IMR-90 (cell line): ENCODE data around the gene NFIA. TPM values are rescaled to one million over a fixed set of nuclear protein-coding genes. Genes with fewer than 3 reads are reported as not detected.

Experiments used
- ATAC-seq: fragments of 200-7000 bp; cut with Tn5 transposase; 2 replicates; pipeline ENCODE4 v1.9.1; 2020; ENCODE audit warnings: low read depth, mild to moderate bottlenecking, moderate library complexity
- BruUV-seq: library from RNA; stranded (reverse); fragments of 400-500 nt; replicated peaks from 2 replicates; lab custom pipeline; 2021; lab: Mats Ljungman, UMichigan
- CTCF ChIA-PET: fragments of 300-600 bp; formaldehyde crosslinking; extraction: SDS; loops from one replicate; lab custom pipeline; 2021; ENCODE audit warnings: antibody characterized with exemption; lab: Yijun Ruan, JAX
- POLR2A ChIA-PET: fragments of 300-600 bp; sonication (Branson Sonifier 250); formaldehyde crosslinking; loops from one replicate; lab custom pipeline; 2022; ENCODE audit warnings: antibody characterized with exemption; ENCODE audit not compliant: unreplicated experiment; lab: Charles Lee
- DNase-seq: peaks from one replicate; pipeline ENCODE4 v3.0.0; 2013
- H2AFZ ChIP-seq: replicated peaks from 2 replicates; pipeline ENCODE3; 2013; ENCODE audit warnings: low read length, mild to moderate bottlenecking; ENCODE audit not compliant: poor library complexity
- H2AK5ac ChIP-seq: 2 replicates; pipeline ENCODE4 v1.6.1; 2013; ENCODE audit warnings: low read depth, low read length, inconsistent platforms
- H2AK9ac ChIP-seq: replicated peaks from 2 replicates; pipeline ENCODE3; 2013; ENCODE audit warnings: mild to moderate bottlenecking, low read depth, low read length, moderate library complexity; ENCODE audit not compliant: poor library complexity
- H2BK120ac ChIP-seq: 2 replicates; pipeline ENCODE4 v1.6.1; 2013; ENCODE audit warnings: low read depth, low read length, inconsistent platforms
- H2BK15ac ChIP-seq: 3 replicates; pipeline ENCODE4 v1.6.1; 2013; ENCODE audit warnings: low read depth, low read length, inconsistent platforms
- H2BK20ac ChIP-seq: 2 replicates; pipeline ENCODE4 v1.6.1; 2013; ENCODE audit warnings: low read depth, mild to moderate bottlenecking, inconsistent platforms, low read length, moderate library complexity
- H2BK5ac ChIP-seq: 2 replicates; pipeline ENCODE4 v1.6.1; 2013; ENCODE audit warnings: mild to moderate bottlenecking, low read depth, low read length, inconsistent platforms; ENCODE audit not compliant: poor library complexity, severe bottlenecking
- H3K14ac ChIP-seq: replicated peaks from 2 replicates; pipeline ENCODE4 v1.6.1; 2013; ENCODE audit warnings: low read depth, low read length, inconsistent platforms
- H3K18ac ChIP-seq: 2 replicates; pipeline ENCODE4 v1.6.1; 2013; ENCODE audit warnings: low read depth, low read length, control low read depth
- H3K23ac ChIP-seq: 2 replicates; pipeline ENCODE4 v1.6.1; 2013; ENCODE audit warnings: low read depth, low read length, inconsistent platforms
- H3K27ac ChIP-seq: 2 replicates; pipeline ENCODE4 v1.5.1; 2013; ENCODE audit warnings: mild to moderate bottlenecking, control low read depth, low read length; ENCODE audit not compliant: insufficient read depth
- H3K27me3 ChIP-seq: 2 replicates; pipeline ENCODE4 v1.6.1; 2013; ENCODE audit warnings: low read length; ENCODE audit not compliant: control insufficient read depth, insufficient read depth
- H3K36me3 ChIP-seq: 2 replicates; pipeline ENCODE4 v1.6.1; 2013; ENCODE audit warnings: low read length, mixed read lengths; ENCODE audit not compliant: control insufficient read depth, insufficient read depth
- H3K4ac ChIP-seq: 2 replicates; pipeline ENCODE4 v1.6.1; 2013; ENCODE audit warnings: low read depth, low read length, inconsistent platforms
- H3K4me1 ChIP-seq: 2 replicates; pipeline ENCODE4 v1.6.1; 2013; ENCODE audit warnings: low read length, mixed read lengths; ENCODE audit not compliant: control insufficient read depth, insufficient read depth
- H3K4me2 ChIP-seq: 2 replicates; pipeline ENCODE4 v1.6.1; 2013; ENCODE audit warnings: low read depth, mild to moderate bottlenecking, control low read depth, low read length, moderate library complexity
- H3K4me3 ChIP-seq: 2 replicates; pipeline ENCODE4 v1.5.1; 2013; ENCODE audit warnings: low read depth, mild to moderate bottlenecking, control low read depth, low read length, moderate library complexity; ENCODE audit not compliant: insufficient read depth
- H3K56ac ChIP-seq: 2 replicates; pipeline ENCODE4 v1.6.1; 2013; ENCODE audit warnings: low read length, inconsistent platforms; ENCODE audit not compliant: insufficient read depth; ENCODE audit errors: extremely low read depth
- H3K79me1 ChIP-seq, 2 experiments: 2 replicates each; pipeline ENCODE4 v1.6.1; 2013; ENCODE audit warnings: low read length in 2 of 2, inconsistent platforms in 1 of 2, low read depth in 1 of 2
- H3K9ac ChIP-seq: 2 replicates; pipeline ENCODE4 v1.6.1; 2013; ENCODE audit warnings: low read depth, low read length, control low read depth
- H3K9me1 ChIP-seq: 2 replicates; pipeline ENCODE4 v1.6.1; 2013; ENCODE audit warnings: low read length, inconsistent platforms; ENCODE audit not compliant: insufficient read depth
- H3K9me3 ChIP-seq: 2 replicates; pipeline ENCODE4 v1.6.1; 2013; ENCODE audit warnings: low read length; ENCODE audit not compliant: control insufficient read depth, insufficient read depth
- H4K20me1 ChIP-seq: 2 replicates; pipeline ENCODE4 v1.6.1; 2013; ENCODE audit warnings: low read length, inconsistent platforms; ENCODE audit not compliant: insufficient read depth
- H4K5ac ChIP-seq: 2 replicates; pipeline ENCODE4 v1.6.1; 2013; ENCODE audit warnings: mild to moderate bottlenecking, low read depth, low read length, control low read depth
- H4K8ac ChIP-seq, 2 experiments: 2 replicates each; pipeline ENCODE4 v1.6.1; 2013; ENCODE audit warnings: low read depth in 2 of 2, low read length in 2 of 2, control low read depth in 1 of 2, inconsistent platforms in 1 of 2
- H4K91ac ChIP-seq: 2 replicates; pipeline ENCODE4 v1.6.1; 2013; ENCODE audit warnings: low read depth, low read length, inconsistent platforms; ENCODE audit not compliant: insufficient read depth
- CEBPB ChIP-seq: IDR thresholded peaks from 2 replicates; pipeline ENCODE4 v1.6.1; 2012; ENCODE audit warnings: low read depth, low read length, improper control_type of control experiment
- CHD1 ChIP-seq: IDR thresholded peaks from 2 replicates; pipeline ENCODE4 v1.6.1; 2012; ENCODE audit warnings: low read depth, low read length, improper control_type of control experiment
- FOS ChIP-seq: fragments of 150-350 bp; IDR thresholded peaks from 2 replicates; pipeline ENCODE4 v1.6.1; 2016; ENCODE audit warnings: low read depth, low read length
- MAFK ChIP-seq: IDR thresholded peaks from 2 replicates; pipeline ENCODE4 v1.6.1; 2012; ENCODE audit warnings: low read depth, low read length, improper control_type of control experiment
- MAZ ChIP-seq: IDR thresholded peaks from 2 replicates; pipeline ENCODE4 v1.6.1; 2012; ENCODE audit warnings: low read depth, mild to moderate bottlenecking, low read length, improper control_type of control experiment, moderate library complexity, borderline replicate concordance
- NFE2L2 ChIP-seq: fragments of 150-350 bp; IDR thresholded peaks from 2 replicates; pipeline ENCODE4 v1.6.1; 2016; ENCODE audit warnings: low read depth, mild to moderate bottlenecking, low read length
- RAD21 ChIP-seq: IDR thresholded peaks from 2 replicates; pipeline ENCODE4 v1.6.1; 2012; ENCODE audit warnings: low read length, improper control_type of control experiment
- SMC3 ChIP-seq: fragments of 150-350 bp; IDR thresholded peaks from 2 replicates; pipeline ENCODE4 v1.6.1; 2016; ENCODE audit warnings: low read depth, mild to moderate bottlenecking, antibody characterized with exemption, low read length, moderate library complexity
- WGBS, 2 experiments: methylation state at CpG; one replicate each; pipeline versions ENCODE4 v1.1.5 to v1.1.7; 2013; ENCODE audit warnings: missing lambda C conversion rate in 2 of 2; ENCODE audit not compliant: insufficient read length in 1 of 2; ENCODE audit errors: extremely low coverage in 2 of 2; 5-methylcytosine and 5-hydroxymethylcytosine counted together
- dilution Hi-C: fragments of 300-500 bp; cut with HindIII; formaldehyde crosslinking; loops from one replicate; pipeline ENCODE4 v1.14.3; 2018; ENCODE audit warnings: low sequenced_read_pairs; ENCODE audit not compliant: unreplicated experiment
- in situ Hi-C: fragments of 300-500 bp; cut with MboI; formaldehyde crosslinking; loops from 3 replicates; pipeline ENCODE4 v1.14.3; 2019; ENCODE audit warnings: low sequenced_read_pairs, inconsistent platforms, mixed read lengths
- intact Hi-C: fragments of 100-400 bp; cut with micrococcal nuclease; formaldehyde crosslinking; loops from 2 replicates; pipeline ENCODE4 v1.10.0; 2022
- polyA plus RNA-seq, 3 experiments: library from polyadenylated mRNA; depleted of rRNA; stranded (reverse); fragments of >200 nt; gene quantifications; 2 replicates each; pipeline ENCODE4 v1.2.3, GENCODE V29; 2012; ENCODE audit warnings: low replicate concordance in 1 of 3
- total RNA-seq: library from RNA; depleted of rRNA; stranded (reverse); fragments of >200 nt; gene quantifications from 2 replicates; pipeline ENCODE4 v1.2.3, GENCODE V29; 2012
- TF ChIP-seq, protein P1 (sequence below): conservative IDR thresholded peaks from 2 replicates; pipeline ENCODE4 v1.5.1; 2012; ENCODE audit warnings: mild to moderate bottlenecking, low read depth, low read length, improper control_type of control experiment
- TF ChIP-seq, protein P2 (sequence below): fragments of 150-350 bp; IDR thresholded peaks from 2 replicates; pipeline ENCODE4 v1.6.1; 2016; ENCODE audit warnings: low read depth, mild to moderate bottlenecking, low read length, moderate library complexity, borderline replicate concordance

Gene NFIA
- total and polyA plus RNA-seq, 2 of the 4 experiments (the other 2 are of a cell fraction), result 1.6 to 2.2 TPM

DNA sequence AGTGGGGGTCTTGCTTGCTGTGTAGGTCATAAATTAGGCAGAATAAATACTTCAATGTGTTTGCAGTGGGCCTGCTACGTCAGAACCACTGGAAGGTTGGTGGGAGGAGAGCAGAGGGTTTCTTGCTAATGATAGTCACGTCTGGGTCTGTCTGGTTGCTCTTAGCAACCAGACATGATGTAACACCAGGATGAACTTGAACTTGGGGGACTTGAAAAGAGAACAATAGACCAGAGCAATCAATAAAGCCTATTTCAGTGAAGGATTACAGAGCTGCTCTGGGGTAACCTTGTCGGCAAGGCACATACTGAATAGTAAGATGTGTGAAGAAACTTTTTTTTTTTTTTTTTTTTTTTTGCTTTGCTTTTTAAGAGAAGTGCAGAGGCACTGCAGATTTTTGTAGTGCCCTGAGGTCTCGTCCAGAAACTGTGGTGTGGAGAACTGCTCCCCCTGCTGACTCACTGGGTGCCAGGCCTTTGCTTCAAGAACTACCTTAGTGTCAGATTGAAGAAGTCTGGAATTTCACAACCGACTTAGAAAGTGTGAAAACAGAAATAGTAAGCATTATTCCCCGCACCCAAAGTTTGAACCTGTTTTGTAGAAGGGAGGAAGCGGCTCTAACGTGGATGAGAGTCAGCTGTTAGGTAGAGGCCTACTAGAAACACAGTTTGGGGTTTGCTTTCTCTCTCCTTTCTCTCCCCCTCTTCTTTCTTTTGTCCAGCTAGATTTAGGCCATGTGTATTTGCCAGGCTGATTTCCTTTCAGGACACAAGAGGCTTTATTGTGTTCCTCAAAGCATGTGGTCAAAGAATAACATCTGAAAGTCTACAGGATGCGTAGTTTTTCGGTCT lies 371.0 kb downstream of the NFIA start (continued):
- TF ChIP-seq, protein P1, sequence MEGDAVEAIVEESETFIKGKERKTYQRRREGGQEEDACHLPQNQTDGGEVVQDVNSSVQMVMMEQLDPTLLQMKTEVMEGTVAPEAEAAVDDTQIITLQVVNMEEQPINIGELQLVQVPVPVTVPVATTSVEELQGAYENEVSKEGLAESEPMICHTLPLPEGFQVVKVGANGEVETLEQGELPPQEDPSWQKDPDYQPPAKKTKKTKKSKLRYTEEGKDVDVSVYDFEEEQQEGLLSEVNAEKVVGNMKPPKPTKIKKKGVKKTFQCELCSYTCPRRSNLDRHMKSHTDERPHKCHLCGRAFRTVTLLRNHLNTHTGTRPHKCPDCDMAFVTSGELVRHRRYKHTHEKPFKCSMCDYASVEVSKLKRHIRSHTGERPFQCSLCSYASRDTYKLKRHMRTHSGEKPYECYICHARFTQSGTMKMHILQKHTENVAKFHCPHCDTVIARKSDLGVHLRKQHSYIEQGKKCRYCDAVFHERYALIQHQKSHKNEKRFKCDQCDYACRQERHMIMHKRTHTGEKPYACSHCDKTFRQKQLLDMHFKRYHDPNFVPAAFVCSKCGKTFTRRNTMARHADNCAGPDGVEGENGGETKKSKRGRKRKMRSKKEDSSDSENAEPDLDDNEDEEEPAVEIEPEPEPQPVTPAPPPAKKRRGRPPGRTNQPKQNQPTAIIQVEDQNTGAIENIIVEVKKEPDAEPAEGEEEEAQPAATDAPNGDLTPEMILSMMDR, result peak; percentile 90

DNA sequence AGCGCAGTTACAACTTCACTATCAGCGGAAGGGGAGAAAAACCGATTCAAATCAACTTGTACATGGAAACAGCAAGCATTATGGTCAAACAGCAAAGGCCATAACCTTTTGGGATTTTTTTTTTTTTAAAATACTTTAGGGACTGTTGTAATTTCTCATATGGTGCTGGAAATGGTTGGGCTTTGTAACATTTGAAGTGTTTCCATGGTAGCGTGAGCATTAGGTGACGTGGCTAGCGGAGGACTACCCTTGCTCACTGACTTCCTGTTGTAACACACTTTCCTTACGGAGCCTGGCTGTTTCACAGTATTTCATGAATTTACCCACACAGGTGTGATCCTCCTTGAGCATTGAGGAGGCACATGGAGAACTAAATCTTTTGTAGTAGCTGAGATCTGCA lies 373.0 kb downstream of the NFIA start:
- in situ Hi-C loops, result loop anchor here (10.0 kb wide), 1 partner anchor 481 kb away; no protein-coding TSS in a partner anchor
- no peaks in the 10 kb centered on the region for H3K36me3 ChIP-seq
- BruUV-seq, result no TSS peak

More for the DNA sequence above, 373.0 kb downstream of the NFIA start:
- Histone ChIP-seq H3K79me1 (no peaks in the 10 kb centered on the region), H2BK15ac (no peak overlapping the region), H3K27ac (no peak overlapping the region), H3K27me3 (no peaks in the 10 kb centered on the region; the same call in 1 of the 2 replicates), H4K8ac (no peak overlapping the region), H4K91ac (no peak overlapping the region), H4K5ac (no peak overlapping the region), H4K20me1 (no peaks in the 10 kb centered on the region), H3K56ac (no peak overlapping the region), H2BK20ac (no peak overlapping the region), H3K14ac (no peak overlapping the region), H2AK9ac (no peak overlapping the region), H2AK5ac (no peak overlapping the region), H2BK5ac (no peak overlapping the region), H3K4ac (no peak overlapping the region), H3K9ac (no peak overlapping the region), H3K4me2 (no peak overlapping the region), H3K18ac (no peak overlapping the region), H3K4me1 (peaks cover 2% of the 10 kb centered on the region; the same call in 1 of the 2 replicates), H3K9me3 (no peaks in the 10 kb centered on the region), H3K4me3 (no peak overlapping the region), H2BK120ac (no peak overlapping the region), H3K9me1 (no peaks in the 10 kb centered on the region), H3K23ac (no peak overlapping the region), H2AFZ (no peak overlapping the region)
- intact Hi-C loops, result no loop called here
- dilution Hi-C loops, result no loop called here
- no peak for ATAC-seq
- WGBS, 2 experiments, result no CpG with 5 or more reads among the region's 7 CpGs
- CTCF ChIA-PET, result no interaction called here
- no peak for TF ChIP-seq CHD1
- no peak for TF ChIP-seq CEBPB
- TF ChIP-seq, protein P2, sequence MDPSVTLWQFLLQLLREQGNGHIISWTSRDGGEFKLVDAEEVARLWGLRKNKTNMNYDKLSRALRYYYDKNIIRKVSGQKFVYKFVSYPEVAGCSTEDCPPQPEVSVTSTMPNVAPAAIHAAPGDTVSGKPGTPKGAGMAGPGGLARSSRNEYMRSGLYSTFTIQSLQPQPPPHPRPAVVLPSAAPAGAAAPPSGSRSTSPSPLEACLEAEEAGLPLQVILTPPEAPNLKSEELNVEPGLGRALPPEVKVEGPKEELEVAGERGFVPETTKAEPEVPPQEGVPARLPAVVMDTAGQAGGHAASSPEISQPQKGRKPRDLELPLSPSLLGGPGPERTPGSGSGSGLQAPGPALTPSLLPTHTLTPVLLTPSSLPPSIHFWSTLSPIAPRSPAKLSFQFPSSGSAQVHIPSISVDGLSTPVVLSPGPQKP, result no peak
- TF ChIP-seq RAD21, result no peak
- no peak for TF ChIP-seq NFE2L2
- TF ChIP-seq MAFK, result no peak
- no peak for TF ChIP-seq SMC3
- no peak for TF ChIP-seq MAZ
- TF ChIP-seq FOS, result no peak
- POLR2A ChIA-PET, result no interaction called here
- DNase-seq, result no peak
